Psoas muscle (tissue), 8 donors: Measurements from ENCODE around the gene NOL3. TPM values are rescaled to one million over a fixed set of nuclear protein-coding genes. Genes with fewer than 3 reads are reported as not detected.

Experiments used
- ATAC-seq, 4 donors: fragments of 200-7000 bp; cut with Tn5 transposase; one replicate each; pipeline ENCODE4 v1.9.1; 2020; ENCODE audit warnings: moderate library complexity in 3 of 4, mild to moderate bottlenecking in 2 of 4
- DNase-seq, 2 donors: peaks; one replicate each; pipeline ENCODE4 v3.0.0-alpha.2; 2020
- H3K27ac ChIP-seq: fragments of 200-600 bp; one replicate; pipeline ENCODE4 v1.8.0; 2022
- H3K27me3 ChIP-seq, 3 donors: fragments of 200-600 bp in 1 of 3; one replicate each; pipeline versions ENCODE4 v1.6.1 to v1.8.0; 2013 to 2022; ENCODE audit warnings: low read length in 2 of 3, mild to moderate bottlenecking in 2 of 3, moderate library complexity in 1 of 3; ENCODE audit not compliant: insufficient read depth in 3 of 3
- H3K36me3 ChIP-seq, 2 donors: fragments of 200-600 bp in 1 of 2; one replicate each; pipeline versions ENCODE4 v1.6.1 to v1.8.0; 2013 to 2022; ENCODE audit warnings: low read depth in 1 of 2, mild to moderate bottlenecking in 1 of 2, moderate library complexity in 1 of 2; ENCODE audit not compliant: insufficient read depth in 1 of 2
- H3K4me1 ChIP-seq: fragments of 200-600 bp; one replicate; pipeline ENCODE4 v1.8.0; 2022
- H3K4me3 ChIP-seq: fragments of 200-600 bp; one replicate; pipeline ENCODE4 v1.8.0; 2022; ENCODE audit warnings: mild to moderate bottlenecking
- H3K9me3 ChIP-seq: fragments of 200-600 bp; one replicate; pipeline ENCODE4 v1.8.0; 2022
- CTCF ChIP-seq: fragments of 200-600 bp; IDR thresholded peaks from one replicate; pipeline ENCODE4 v1.8.0; 2022; ENCODE audit warnings: antibody characterized with exemption
- WGBS, 3 donors: extraction: QIAGEN DNeasy Blood & Tissue Kit; methylation state at CpG; one replicate each; pipeline versions ENCODE4 v1.1.6 to v1.1.7; 2013; 5-methylcytosine and 5-hydroxymethylcytosine counted together
- intact Hi-C, 2 donors: fragments of 100-400 bp; cut with DNase I; formaldehyde crosslinking; loops; one replicate each; pipeline versions ENCODE4 v1.11.0 to v1.14.2; 2022
- polyA plus RNA-seq, 3 donors: library from polyadenylated mRNA; stranded (reverse); fragments of 200-250 nt; gene quantifications; one replicate each; pipeline ENCODE4 v1.2.3, GENCODE V29; 2013
- total RNA-seq, 4 donors: library from RNA; stranded (reverse); fragmentation: NEBNext Ultra II Directional in 2 of 4; extraction: Animal tissue kit (Norgen Biotek cat#: 25700) in 2 of 4; gene quantifications; one replicate each; pipeline versions ENCODE4 v1.2.1 to v1.2.4, GENCODE V29; 2021 to 2023
- donor health status: healthy with polysubstance abuse.
- donor health status: DM: no; HTN: no; CAD: no; lungs with moderate emphysema.
- donor health status: Bipolar disorder and iron deficiency.
- donor health status: healthy.
- donor health status: DM: yes; HTN: yes; CAD: no.
- donor health status: DM: no; HTN: no; CAD: no.
- donor health status: DM: no; HTN: no; CAD: no.
- donor health status: DM: yes; HTN: yes; CAD: no.

Gene NOL3
- total and polyA plus RNA-seq, 7 donors, result 53.6 to 133 (median 93.9) TPM

- no peak for TF ChIP-seq CTCF
- no peak for DNase-seq
- Histone ChIP-seq H3K4me1 (peaks cover 30% of the 10 kb centered on the region), H3K36me3 (peaks cover 16 to 48% of the 10 kb centered on the region in 2 donors), H3K9me3 (no peaks in the 10 kb centered on the region), H3K27ac (peak overlapping the region; percentile 87), H3K27me3 (no peaks in the 10 kb centered on the region), H3K4me3 (peak overlapping the region; percentile 100)
- no peak for ATAC-seq
- intact Hi-C loops, result loop anchor here in 1 of 2 donors (5.0 kb wide), 1 partner anchor 34 kb away; the partner anchor contains the start of gene TMEM208
Measured at GRCh38 chr16:67193536-67193935, 23.2 kb downstream of the NOL3 start.

- ATAC-seq, result no peak
- Histone ChIP-seq H3K36me3 (peaks cover 16 to 48% of the 10 kb centered on the region in 2 donors), H3K27me3 (no peaks in the 10 kb centered on the region), H3K4me1 (peaks cover 30% of the 10 kb centered on the region), H3K27ac (no peak overlapping the region), H3K9me3 (no peaks in the 10 kb centered on the region), H3K4me3 (no peak overlapping the region)
- 89 to 93% (median 90%) methylated on average over 6 of the region's 6 CpGs for WGBS, 3 donors
- no peak for DNase-seq
- TF ChIP-seq CTCF, result no peak
- intact Hi-C loops, result loop anchor here in 1 of 2 donors (5.0 kb wide), 1 partner anchor 33 kb away; the partner anchor contains the start of gene TMEM208
Measured at GRCh38 chr16:67194260-67194659, 23.9 kb downstream of the NOL3 start.

- intact Hi-C loops, result no loop called here
- Histone ChIP-seq H3K4me3 (no peak overlapping the region), H3K36me3 (peaks cover 16 to 48% of the 10 kb centered on the region in 2 donors), H3K9me3 (no peaks in the 10 kb centered on the region), H3K27me3 (no peaks in the 10 kb centered on the region), H3K4me1 (peaks cover 30% of the 10 kb centered on the region), H3K27ac (no peak overlapping the region)
- WGBS, 3 donors, result 79 to 87% (median 79%) methylated on average over 5 of the region's 5 CpGs
- no peak for TF ChIP-seq CTCF
- no peak for ATAC-seq
- DNase-seq, result no peak
Measured at GRCh38 chr16:67195676-67196075, 25.3 kb downstream of the NOL3 start.

- Histone ChIP-seq H3K9me3 (no peaks in the 10 kb centered on the region), H3K27me3 (no peaks in the 10 kb centered on the region), H3K4me3 (no peak overlapping the region), H3K4me1 (peaks cover 22% of the 10 kb centered on the region), H3K36me3 (peaks cover 16 to 54% of the 10 kb centered on the region in 2 donors), H3K27ac (no peak overlapping the region)
- ATAC-seq, result no peak
- TF ChIP-seq CTCF, result no peak
- no peak for DNase-seq
- intact Hi-C loops, result no loop called here
- WGBS, 3 donors, result 80 to 97% (median 94%) methylated on average over 1 of the region's 1 CpG
Measured at GRCh38 chr16:67196881-67197280, 26.5 kb downstream of the NOL3 start.

- intact Hi-C loops, result no loop called here
- H3K27ac ChIP-seq, result no peak overlapping the region
- no peak overlapping the region for H3K4me3 ChIP-seq
- no peaks in the 10 kb centered on the region for H3K9me3 ChIP-seq
- no peak for TF ChIP-seq CTCF
- H3K36me3 ChIP-seq, result peaks cover 16 to 61% of the 10 kb centered on the region in 2 donors
- H3K27me3 ChIP-seq, result no peaks in the 10 kb centered on the region
- DNase-seq (no peak), ATAC-seq (no peak)
- peaks cover 20% of the 10 kb centered on the region for H3K4me1 ChIP-seq
- WGBS, 3 donors, result 70 to 79% (median 76%) methylated on average over 6 of the region's 6 CpGs
Measured at GRCh38 chr16:67197704-67198103, 27.4 kb downstream of the NOL3 start.
